Kasumi-1 (cell line): ENCODE measurements around the gene LIFR.
A peak's percentile ranks its signal among the peaks of the same experiment; 100 is the strongest.
"Not testable (repeated sequence)": the region's sequence is repeated elsewhere in the genome, so short reads cannot be mapped to it uniquely, and the experiment has no call there.

Source experiments
- DNase-seq, 2 experiments: peaks; one replicate each; lab custom pipeline; 2025; lab: John Stamatoyannopoulos, UW

Gene LIFR

DNA sequence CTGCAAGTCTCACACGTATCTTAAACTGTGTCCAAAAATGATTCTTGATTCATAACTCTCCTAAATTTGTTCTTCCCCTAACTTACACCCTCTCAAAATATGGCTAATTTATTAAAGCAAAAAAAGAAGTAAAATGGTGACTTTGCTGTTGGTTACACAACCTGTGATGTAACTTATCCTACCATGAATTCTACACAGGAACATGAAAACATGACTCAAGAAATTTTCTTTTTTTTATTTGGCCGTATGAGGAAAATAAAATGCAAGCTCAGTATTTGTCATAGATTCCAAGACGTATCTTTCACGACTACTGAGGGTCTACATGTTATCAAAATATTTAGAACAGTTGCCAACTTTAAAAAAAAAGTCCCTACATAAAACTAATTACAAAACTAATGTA lies 9.2 kb downstream of the LIFR start:
- no peak for DNase-seq

DNA sequence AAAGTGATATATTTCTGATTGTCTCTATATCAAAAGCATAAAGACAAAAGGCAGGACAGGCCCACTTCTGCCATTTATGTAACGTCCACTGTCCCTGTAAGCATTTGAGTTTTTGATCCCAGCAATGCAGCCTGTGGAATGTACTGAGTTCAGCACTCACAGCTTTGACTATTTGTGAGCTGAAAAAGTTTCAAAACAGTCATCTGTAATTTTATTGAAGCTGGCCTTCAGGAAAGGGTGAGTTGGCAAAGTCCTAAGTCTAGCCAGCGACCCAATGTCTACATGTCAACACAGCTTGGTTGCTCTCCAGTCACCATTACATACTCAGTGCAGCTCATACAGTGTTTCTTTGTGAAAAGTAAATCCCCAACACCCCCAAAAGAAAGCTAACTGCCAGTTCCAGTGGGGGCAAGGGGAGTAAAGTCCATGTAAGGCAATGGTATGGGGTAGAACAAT lies 9.7 kb downstream of the LIFR start:
- DNase-seq = no peak

DNA sequence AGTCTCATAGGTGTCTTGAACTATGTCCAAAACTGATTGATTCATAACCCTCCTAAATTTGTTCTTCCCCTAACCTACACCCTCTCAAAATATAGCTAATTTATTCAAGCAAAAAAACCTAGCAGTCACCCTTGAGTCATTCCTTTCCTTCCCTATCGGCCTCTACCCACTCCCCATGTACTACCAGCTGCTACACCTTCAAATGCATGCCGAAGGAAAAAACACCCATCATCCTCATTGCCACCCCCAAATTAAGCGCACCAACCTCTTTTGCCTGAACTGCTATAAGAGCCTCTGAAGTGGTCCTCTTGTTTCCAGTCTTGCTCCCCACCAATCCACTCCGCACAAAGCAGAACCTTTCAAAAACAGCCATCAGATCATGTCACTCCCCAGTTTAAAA lies 12.6 kb downstream of the LIFR start:
- no peak for DNase-seq

DNA sequence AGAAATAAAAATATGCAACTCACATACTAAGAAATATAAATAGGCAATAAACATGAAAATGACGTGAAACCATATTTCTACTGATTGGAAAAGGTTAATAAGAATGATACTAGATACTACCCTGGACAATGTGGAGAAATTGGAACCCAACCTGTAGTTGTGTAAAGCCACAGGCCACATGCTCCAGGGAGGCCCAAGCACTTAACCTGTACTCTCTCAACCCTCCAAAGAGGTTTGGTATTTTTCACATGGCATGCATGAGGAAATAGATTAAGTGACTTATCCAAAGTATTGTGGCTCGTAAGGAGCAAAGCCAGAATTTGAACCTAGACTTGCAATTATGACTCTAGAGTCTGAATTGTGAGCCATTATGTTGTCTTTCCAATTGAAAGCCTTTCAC lies 13.4 kb downstream of the LIFR start:
- no peak for DNase-seq

DNA sequence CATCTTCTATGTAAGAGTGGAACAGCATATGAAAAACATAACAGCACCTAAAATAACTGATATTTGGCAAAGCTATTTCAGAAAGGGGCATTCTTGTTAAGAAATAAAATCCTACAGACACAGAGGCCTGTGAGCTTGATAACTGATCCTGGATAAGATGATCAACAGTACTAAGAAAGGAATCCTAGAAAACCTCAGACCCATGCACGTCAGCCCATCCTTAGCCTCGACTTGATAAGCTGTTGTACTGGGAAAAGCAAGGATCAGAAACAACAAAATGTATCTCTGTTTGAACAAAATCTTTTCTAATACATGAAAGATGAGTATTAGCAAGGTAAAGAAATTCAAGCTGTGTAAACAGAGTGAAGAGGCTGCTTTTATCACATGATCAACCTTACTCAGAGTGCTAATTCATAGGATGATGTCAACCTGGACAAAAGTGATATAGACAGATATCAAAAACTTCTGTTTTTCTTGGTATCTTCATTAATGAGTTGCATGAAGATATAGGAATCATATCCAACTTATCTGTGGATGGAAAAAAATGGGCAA lies 15.2 kb downstream of the LIFR start:
- no peak for DNase-seq

DNA sequence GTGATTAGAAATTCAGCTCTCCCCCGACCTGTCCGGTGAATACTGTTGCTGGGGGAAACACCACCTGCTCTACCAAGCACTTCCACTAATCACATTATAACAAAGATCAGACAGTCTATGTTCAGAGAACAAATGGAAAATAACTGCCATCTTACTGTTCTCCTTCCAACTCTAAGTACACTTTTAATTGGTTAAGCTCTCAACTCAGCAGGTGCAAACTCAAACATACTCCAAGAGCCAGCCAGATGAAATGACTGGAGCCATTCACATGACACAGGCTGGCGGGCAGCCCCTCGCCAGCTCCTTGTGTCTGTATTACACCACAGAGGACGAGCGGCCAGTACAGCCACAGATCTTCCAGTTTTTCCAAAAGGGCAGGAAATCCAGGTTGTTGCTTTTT lies 16.1 kb downstream of the LIFR start:
- DNase-seq = no peak

DNA sequence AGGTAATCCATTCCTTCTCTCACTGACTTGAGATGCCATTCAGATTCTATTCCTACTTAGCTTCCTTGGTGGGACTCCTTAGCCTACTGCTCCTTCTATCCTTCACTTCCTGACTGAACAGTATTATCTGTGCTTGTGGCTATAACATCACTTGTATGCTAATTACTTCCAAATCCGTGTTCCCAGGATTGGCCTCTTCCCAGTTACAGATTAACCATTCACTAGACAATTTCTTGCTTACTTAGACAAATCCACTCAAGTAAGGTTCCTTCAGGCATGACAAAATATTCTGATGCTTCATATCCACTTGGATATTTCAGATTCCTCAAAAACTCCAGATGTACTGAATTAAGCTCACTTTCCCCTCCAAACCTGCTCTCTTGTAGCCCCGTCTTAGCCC lies 18.3 kb downstream of the LIFR start:
- no peak for DNase-seq

DNA sequence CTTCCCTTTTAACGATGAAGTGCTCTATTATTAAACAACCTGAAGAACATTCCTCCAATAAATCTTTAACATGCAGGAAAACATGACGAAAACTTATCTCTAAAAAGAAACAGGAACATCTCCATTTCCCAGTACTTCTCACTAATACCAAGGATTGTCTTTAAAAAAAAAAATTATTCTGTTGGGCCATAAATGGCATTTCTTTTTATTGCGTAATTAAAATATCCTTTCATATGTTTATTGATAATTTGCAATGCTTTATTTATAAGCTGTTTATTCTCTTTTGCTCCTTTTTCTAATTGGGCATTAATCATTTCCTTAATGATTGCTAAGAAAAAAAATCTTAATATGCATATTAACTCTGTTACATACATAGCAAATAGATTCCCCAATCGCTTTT lies 18.9 kb downstream of the LIFR start:
- no peak for DNase-seq

DNA sequence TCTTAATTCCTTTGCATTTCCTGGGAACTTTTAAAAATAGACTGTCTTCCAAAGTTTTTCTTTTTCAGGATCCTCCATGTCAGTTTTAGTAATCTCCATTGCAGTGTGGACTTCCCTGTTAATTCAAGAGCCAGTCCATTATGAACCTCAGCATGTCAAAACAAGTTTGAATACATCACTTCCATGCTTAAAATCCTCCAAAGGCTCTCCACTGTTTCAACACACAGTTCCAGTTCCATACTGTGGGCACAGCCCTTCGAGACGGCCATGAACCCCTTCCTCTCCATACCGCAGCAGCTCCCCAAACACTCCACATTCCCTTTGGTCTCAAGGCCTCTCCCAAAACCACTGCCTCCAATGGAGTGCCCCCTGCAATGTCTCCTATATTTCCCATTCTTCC lies 19.5 kb downstream of the LIFR start:
- no peak for DNase-seq

DNA sequence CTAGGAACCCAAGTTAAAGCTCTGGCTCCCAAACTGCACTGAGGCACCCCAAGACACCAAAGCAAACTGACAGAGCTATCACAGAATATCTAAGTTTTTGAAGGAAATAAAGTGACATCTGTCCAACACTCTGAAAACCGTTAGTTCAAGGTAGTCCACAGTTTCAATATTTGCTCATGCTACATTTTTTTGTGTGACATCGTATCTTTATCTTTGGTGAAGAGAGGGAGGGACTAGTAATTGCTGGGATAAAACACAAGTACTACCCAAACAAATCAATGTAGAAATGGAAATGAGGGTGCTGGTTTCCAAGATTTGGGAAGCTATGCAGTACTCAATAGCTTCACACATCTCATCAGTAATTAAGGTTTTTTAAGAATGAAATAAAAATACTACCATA lies 20.6 kb downstream of the LIFR start:
- DNase-seq = no peak

DNA sequence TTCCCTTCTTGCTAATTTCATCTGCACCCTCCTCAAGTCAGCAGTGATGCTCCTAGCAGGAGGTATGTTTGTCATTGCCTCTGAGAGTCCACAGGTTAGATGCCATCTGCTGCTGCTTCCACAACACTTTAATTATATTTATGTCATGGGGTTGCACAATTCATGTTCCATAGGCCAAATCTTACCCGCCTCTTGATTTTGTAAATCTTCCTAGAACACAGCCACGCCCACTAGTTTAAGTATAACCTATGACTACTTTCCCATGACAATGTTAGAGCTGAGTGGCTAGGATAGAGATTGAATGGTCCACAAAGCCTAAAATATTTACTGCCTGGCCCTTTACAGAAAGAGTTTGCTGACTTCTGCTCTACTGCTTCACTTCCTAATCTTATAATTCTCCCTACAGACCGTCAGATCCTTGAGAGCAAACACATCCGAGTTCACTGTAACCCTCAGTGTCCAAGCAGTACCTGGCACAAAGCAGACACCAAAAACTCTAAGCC lies 21.1 kb downstream of the LIFR start:
- DNase-seq = no peak

DNA sequence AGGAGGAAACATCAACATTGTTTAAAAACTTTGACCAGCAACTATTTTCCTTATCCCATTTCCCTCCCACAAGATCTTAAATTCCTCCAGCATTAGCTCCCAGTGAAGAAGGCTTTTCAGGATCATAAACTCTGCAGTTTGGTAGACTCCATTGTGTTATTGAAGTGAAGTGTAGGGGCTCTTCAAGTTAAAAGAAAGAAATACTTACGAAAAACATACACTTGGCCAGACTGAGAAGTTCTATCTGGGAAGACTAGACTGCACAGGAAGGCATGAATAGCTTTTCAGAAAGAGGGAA lies 22.3 kb downstream of the LIFR start:
- DNase-seq = no peak

DNA sequence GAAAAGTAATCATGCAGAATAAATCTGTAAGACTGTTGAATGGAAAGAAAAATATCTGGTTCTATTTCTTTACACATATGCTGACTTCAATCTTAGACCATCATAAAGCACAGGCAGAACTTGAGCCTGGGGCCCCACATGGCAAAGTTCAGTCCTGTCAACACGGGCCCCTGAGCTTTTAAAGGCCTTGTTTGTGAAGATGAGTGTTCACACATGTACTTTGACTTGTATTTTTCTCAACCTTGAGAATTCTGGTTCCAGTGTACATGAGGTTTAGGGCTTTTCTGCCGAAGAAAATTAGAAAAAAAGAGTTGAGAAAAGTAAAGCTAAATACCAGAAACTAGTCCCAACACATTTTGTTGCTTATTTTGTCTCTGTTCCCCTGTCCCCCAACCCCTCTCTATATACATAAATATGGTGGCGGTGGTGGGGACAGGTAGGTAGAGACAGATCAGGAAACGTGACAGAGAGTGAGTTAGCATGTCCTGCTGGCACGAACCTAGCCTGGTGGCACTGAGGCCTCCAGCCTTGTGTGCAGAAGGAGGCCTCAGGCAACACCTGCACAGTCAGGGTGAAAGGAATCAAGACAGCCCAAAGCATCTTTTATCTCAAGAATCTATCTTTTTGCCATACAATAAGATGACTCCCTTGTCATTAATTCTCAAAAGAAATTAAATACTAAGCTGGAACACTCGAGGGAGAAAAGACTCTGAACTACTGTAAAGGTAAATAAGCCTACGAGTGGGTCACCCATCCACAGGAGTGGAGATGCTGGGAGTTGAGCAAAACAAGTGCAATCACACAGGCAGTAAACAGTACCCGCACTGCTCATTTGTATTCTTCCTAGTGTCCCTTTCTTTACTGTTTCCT lies 22.9 kb downstream of the LIFR start:
- no peak for DNase-seq

DNA sequence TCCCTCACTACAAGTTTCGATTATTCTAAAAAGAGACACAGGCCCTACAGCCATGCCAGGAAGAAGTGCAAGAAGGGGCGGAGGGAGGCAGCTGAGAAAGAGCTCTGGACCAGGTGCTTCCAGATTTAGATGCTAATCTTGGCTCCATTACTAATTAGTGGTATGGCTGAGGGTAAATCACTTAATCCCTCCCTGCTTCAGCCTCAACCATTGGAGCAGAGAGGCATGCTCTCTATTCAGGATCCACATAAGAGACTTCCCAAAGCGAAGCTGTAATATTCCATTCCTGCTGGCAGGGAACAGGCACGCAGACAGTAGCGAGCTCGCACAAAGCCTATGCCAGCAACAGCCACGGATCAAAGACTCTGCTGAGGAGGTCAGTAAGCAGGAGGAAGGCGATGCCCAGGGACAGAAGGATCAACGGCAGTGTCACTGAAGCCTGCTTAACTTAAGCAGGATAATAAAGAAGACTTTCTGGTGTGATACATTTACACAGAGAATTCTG lies 24.2 kb downstream of the LIFR start:
- no peak for DNase-seq

DNA sequence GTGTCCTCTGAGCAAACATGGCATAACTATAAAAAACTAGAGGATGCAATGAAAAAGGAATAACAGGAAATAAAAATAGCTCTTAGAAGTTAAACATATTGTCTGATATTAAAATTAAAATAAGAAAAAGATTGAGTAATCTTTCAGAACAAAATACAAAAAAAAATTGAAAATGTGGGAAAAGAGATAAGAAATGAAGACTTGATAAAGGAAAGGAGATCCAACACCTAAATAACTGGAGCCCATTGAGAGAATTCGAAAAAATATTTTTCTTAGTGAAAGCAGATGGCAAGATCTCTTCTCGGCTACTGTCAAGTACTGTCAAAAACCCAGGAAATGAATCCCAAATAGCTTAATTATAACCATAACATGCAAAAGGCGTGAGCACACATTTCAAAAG lies 24.9 kb downstream of the LIFR start:
- no peak for DNase-seq

DNA sequence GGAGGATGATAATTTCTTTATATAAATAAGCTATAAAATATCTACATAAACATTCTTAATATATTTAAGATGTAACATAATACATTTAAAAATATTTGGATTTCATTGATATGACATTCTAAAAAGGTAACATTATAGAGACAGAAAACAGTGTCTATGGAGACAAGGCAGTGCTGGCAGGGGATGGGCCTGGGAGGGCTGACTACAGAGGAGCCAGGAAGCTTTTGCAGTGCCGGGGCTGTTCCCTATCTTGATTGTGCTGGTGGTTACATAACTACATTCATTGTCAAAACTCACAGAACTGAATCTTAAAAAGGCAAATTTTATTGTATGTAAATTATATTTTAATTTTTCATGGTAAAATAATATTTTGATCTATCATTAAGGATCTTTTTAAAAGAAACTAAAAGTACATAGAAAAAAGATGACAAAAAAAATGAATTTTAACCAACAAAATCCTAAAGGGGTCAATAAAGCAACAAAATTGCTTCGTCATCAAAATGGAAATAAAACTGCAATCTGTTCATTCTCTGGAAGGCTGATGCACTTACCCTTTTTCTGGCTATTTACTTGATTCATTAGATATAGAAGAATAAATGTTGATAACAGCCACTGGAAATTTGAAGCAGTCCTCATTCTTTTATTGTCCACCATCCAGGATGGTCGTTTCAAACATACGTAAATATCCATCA lies 26.3 kb downstream of the LIFR start:
- no peak for DNase-seq

DNA sequence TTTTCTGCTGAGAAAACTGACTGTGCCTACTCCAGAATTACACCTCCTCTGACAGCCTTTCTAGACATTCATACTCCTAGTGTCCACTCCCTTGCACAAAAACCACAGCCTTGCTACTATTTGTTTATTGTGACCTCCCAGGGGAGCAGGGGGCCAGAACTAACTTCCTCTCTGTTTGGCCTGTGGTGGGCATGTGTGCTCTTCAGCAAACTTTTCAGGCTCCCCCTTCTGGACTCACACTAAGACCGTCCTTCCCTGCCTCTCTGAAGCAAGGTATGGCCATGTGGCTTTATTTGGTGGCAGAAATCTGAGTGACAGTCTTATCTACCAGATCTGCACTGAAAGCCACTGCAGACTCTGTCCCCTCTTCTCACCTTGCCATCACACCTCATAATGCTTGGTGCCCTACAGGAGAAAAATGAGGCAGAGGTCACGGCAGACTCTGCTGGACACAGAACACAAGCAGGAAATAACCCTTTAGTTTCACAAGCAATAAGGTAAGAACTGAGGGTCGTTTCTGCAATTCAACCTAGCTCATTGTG lies 28.2 kb downstream of the LIFR start:
- DNase-seq = no peak

DNA sequence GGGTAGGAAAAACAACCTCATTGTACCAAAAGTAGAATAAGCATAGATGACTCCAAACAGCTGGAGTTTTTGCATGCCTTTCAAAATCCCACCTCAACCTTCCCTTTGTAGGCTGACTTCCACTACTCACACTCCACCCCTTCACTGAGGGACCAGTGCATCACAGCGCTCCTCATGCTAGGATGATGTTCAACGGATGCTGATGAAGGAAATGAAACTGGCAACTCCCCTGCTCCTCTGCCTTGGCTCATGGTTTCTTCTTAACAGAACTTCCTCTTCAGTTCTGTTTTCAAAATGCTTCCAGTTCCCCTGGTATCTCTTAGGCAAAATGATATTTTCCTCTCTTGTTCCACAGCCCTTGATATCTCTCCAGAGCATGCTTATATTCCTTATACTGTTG lies 29.0 kb downstream of the LIFR start:
- DNase-seq = no peak

DNA sequence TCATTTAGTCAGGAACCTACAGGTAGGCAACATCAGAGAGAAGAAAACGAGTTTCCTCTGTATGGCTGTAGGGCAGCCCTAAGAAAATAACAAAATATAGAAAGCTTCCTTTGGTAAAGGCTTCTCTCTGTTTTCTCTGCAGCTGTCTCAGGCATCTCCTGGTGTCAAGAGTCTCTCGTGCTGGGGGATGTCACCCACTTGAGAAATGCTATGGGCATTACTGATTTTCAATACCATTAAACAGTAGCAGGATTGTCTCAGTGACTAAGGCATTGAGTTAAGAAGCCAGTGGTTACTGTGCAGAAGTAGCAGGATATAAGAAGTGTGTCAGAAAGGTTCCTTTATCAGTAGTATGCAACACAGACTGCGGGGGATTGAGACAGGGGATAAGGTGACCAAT lies 32.4 kb downstream of the LIFR start:
- no peak for DNase-seq

DNA sequence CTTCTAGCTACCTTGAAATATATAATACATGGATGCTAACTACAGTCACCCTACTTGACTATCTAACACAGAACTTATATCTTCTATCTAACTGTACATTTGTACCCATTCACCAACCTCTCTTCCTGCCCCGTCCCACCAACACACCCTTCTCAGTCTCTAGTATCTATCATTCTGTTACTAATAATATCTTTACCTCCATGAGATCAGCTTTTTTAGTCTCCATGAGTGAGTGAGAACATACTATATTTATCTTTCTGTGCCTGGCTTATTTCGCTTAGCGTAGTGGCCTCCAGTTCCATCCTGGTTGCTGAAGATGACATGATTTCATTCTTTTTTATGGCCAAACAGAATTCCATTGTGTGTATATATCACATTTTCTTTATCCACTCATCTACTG lies 37.0 kb downstream of the LIFR start:
- no peak for DNase-seq

DNA sequence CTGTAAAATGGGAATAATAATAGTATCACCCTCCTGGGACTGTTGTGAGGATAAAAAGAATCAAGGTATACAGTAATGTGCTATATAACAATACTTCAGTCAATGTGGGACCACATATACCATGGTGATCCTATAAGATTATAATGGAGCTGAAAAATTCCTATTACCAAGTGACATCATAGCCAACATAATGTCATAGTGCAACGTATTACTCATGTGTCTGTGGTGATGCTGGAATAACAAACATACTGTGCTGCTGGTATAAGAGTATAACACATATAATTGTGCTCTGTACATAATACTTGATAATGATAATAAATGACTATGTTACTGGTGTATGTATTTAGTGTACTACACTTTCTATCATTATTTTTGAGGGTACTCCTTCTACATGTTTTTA lies 38.1 kb downstream of the LIFR start:
- no peak for DNase-seq

DNA sequence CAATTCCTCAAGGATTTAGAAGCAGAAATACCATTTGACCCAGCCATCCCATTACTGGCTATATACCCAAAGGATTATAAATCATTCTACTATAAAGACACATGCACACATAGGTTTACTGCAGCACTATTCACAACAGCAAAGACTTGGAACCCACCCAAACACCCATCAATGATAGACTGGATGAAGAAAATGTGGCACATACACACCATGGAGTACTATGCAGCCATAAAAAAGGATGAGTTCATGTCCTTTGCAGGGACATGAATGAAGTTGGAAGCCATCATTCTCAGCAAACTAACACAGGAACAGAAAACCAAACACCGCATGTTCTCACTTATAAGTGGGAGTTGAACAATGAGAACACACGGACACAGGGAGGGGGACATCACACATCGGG lies 39.8 kb downstream of the LIFR start:
- DNase-seq = not testable (repeated sequence)

DNA sequence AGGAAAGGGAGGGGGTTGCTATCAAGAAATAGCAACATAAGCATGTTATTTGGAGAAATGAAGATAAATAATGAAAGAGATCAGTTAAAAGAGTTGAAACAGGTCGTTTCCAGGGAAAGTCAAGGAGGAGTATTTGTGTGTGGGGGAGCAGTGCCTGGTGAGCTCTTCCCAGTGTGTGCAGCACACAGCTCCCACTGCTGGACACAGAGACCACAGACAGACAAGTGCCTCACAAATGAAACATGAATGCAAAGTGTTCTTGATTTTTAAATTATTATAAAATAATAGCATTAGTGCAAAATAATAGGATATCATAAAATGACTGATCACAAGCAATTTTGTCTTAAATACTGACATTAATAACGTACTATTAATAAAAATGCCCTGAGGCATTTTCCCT lies 40.8 kb downstream of the LIFR start:
- DNase-seq = peak; percentile 21 to 22
